Esophagus muscularis mucosa (tissue), 4 donors: ENCODE results near the gene CTU1. TPM values are rescaled to one million over a fixed set of nuclear protein-coding genes. Genes with fewer than 3 reads are reported as not detected.

ENCODE experiments used
- DNase-seq: peaks from one replicate; pipeline ENCODE4 v3.0.0-alpha.2; 2017; ENCODE audit errors: extremely low spot score
- H3K27ac ChIP-seq, 4 donors: fragments of 200-600 bp; sonication (generic); replicated peaks in 1 of 4; 1 replicate in 3 of 4; 2 replicates in 1 of 4; pipeline ENCODE4 v1.5.1; 2016 to 2019; ENCODE audit warnings: mild to moderate bottlenecking in 1 of 4
- H3K27me3 ChIP-seq, 4 donors: fragments of 200-600 bp; sonication (generic); one replicate each; pipeline versions ENCODE4 v1.5.1 to v1.6.0; 2016 to 2019
- H3K36me3 ChIP-seq, 4 donors: fragments of 200-600 bp; sonication (generic); one replicate each; pipeline ENCODE4 v1.5.1; 2016 to 2019
- H3K4me1 ChIP-seq, 4 donors: fragments of 200-600 bp; sonication (generic); one replicate each; pipeline ENCODE4 v1.5.1; 2016 to 2019
- H3K4me3 ChIP-seq, 4 donors: fragments of 200-600 bp; sonication (generic); 1 replicate in 2 of 4; 2 replicates in 2 of 4; pipeline ENCODE4 v1.5.1; 2016 to 2019; ENCODE audit warnings: mild to moderate bottlenecking in 4 of 4, moderate library complexity in 1 of 4
- H3K9me3 ChIP-seq, 4 donors: fragments of 200-600 bp; sonication (generic); 1 replicate in 3 of 4; 2 replicates in 1 of 4; pipeline ENCODE4 v1.5.1; 2016 to 2019
- EP300 ChIP-seq: sonication (generic); formaldehyde crosslinking; IDR thresholded peaks from one replicate; pipeline ENCODE4 v1.6.1; 2017; ENCODE audit warnings: antibody characterized with exemption
- POLR2A ChIP-seq: fragments of 450-650 bp; IDR thresholded peaks from one replicate; pipeline ENCODE4 v1.6.1; 2017; ENCODE audit warnings: antibody characterized with exemption, moderate library complexity, mild to moderate bottlenecking, low read depth
- POLR2AphosphoS5 ChIP-seq, 2 donors: sonication (generic); formaldehyde crosslinking; IDR thresholded peaks; one replicate each; pipeline ENCODE4 v1.6.1; 2017; ENCODE audit warnings: antibody characterized with exemption in 2 of 2
- WGBS: methylation state at CpG from one replicate; pipeline ENCODE4 v1.1.5; 2018; 5-methylcytosine and 5-hydroxymethylcytosine counted together
- intact Hi-C: fragments of 100-400 bp; cut with DNase I; formaldehyde crosslinking; loops from one replicate; pipeline ENCODE4 v1.15.1; 2023
- total RNA-seq, 4 donors: library from RNA; depleted of rRNA; stranded (reverse); fragments of >200 nt; gene quantifications; one replicate each; pipeline versions ENCODE4 v1.1.0 to v1.2.1, GENCODE V29; 2016
- TF ChIP-seq, protein P1 (sequence below), 3 experiments: fragments of 200-600 bp in 2 of 3; fragments of 450-650 bp in 1 of 3; sonication (generic) in 2 of 3; IDR thresholded peaks; one replicate each; pipeline ENCODE4 v1.5.1; 2017 to 2019; ENCODE audit warnings: antibody characterized with exemption in 3 of 3, mild to moderate bottlenecking in 2 of 3, moderate library complexity in 1 of 3

The CTU1 gene
- total RNA-seq, 4 donors from 2014 or later = 7.1 to 18.9 (median 13.7) TPM

DNA sequence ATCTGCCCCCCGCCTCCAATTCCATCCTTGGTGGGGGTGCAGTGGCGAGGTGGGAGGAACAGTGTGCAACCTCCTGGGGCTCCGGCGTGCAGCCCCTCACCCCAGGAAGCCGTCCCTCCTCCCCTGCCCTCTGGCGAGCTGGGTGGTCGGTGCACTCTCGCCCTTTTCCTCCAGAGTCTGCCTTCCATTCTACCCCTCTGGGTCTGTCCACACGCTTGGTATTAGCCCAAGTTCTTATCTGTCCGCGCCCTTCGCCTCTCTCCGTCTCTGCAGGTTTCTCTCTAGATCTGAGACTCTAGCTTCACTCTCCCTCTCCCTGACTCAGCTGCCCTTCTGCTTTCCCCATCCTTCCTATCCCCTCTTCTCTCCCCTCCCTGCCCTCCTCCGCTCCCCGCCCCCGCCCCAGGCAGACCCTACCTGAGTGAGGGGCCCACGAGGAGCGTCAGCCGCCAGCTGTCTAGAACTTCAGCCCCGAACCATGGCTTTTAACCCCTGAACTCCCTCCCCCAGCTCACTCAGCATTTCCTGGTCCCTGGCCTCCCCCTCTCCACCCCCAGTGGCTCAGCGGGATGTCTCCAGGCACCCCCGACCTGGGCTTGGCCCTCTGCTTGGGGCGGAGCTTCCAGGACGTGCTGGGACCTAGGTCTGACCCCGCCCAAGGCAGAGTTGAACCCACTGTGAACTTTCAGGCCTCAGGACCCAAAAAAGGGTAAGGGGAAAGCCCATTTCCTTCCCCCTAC, 42.8 kb downstream of the CTU1 start:
- TF ChIP-seq POLR2A = no peak
- intact Hi-C loops = no loop called here
- peak overlapping the region; percentile 3 to 29 (median 17) for H3K4me3 ChIP-seq

DNA sequence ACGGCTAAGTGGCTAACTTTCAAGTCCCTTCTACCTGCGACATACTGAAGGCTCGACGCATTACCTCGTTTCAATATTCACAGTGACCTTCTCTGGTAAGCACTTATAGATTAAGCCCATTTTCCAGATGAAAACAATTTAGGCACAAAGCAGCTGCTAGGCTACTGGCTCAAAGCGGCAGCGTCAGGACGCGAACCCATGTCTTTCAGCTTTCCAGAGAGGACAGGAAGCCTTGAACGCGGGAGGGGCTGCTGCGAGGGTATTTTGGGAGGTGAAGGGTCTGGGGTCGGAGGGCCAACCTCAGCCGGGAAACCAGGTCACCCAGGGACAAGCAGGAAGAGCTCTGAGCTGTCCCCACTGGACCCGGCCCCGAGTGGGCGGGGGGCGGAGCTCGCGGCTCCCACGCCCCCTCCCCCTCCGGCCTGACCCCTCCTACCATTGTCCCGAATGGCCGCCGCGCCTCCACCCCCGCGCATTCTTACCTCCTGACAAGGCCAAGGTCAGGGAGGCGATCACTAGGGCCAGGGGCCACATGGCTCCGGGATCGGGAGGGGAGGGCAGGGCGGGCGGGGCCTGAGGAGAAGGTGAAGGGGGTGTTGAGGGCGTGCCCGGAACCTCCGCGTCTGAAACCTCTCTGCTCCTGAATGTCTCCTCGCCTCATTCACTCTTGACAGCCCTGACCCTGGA, 43.5 kb downstream of the CTU1 start, which contains the start of gene KLK13:
Gene KLK13, minus strand, starts transcription at position 559 of the 687 bp plus-strand sequence. Its CDS starts 25 bp downstream, at position 534.
- H3K4me3 ChIP-seq = peak within 1 kb of the TSS; percentile 3 to 29 (median 17)
- H3K27ac ChIP-seq = no peak within 1 kb of the TSS
- 20% methylated on average over 22 of the region's 38 CpGs for WGBS
- H3K9me3 ChIP-seq = no peaks in the 10 kb centered on the region
- intact Hi-C loops = no loop called here
- peaks cover 0 to 68% (median 11%) of the 10 kb centered on the region in 4 donors for H3K27me3 ChIP-seq
- TF ChIP-seq POLR2A (no peak), POLR2AphosphoS5 (IDR thresholded peaks at IDR 0.05) (no peak), EP300 (no peak)
- TF ChIP-seq, protein P1, sequence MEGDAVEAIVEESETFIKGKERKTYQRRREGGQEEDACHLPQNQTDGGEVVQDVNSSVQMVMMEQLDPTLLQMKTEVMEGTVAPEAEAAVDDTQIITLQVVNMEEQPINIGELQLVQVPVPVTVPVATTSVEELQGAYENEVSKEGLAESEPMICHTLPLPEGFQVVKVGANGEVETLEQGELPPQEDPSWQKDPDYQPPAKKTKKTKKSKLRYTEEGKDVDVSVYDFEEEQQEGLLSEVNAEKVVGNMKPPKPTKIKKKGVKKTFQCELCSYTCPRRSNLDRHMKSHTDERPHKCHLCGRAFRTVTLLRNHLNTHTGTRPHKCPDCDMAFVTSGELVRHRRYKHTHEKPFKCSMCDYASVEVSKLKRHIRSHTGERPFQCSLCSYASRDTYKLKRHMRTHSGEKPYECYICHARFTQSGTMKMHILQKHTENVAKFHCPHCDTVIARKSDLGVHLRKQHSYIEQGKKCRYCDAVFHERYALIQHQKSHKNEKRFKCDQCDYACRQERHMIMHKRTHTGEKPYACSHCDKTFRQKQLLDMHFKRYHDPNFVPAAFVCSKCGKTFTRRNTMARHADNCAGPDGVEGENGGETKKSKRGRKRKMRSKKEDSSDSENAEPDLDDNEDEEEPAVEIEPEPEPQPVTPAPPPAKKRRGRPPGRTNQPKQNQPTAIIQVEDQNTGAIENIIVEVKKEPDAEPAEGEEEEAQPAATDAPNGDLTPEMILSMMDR (IDR thresholded peaks at IDR 0.05) = no peak
- no peaks in the 10 kb centered on the region for H3K36me3 ChIP-seq
- H3K4me1 ChIP-seq = peaks cover 4 to 11% (median 8%) of the 10 kb centered on the region in 4 donors
- DNase-seq = no peak

More for the DNA sequence above, 42.8 kb downstream of the CTU1 start:
- WGBS = 10% methylated on average over 23 of the region's 25 CpGs
- H3K27me3 ChIP-seq = peaks cover 0 to 61% (median 11%) of the 10 kb centered on the region in 4 donors
- H3K4me1 ChIP-seq = peaks cover 4 to 11% (median 8%) of the 10 kb centered on the region in 4 donors
- no peak overlapping the region for H3K27ac ChIP-seq
- no peak for DNase-seq
- no peaks in the 10 kb centered on the region for H3K36me3 ChIP-seq
- H3K9me3 ChIP-seq = no peaks in the 10 kb centered on the region

DNA sequence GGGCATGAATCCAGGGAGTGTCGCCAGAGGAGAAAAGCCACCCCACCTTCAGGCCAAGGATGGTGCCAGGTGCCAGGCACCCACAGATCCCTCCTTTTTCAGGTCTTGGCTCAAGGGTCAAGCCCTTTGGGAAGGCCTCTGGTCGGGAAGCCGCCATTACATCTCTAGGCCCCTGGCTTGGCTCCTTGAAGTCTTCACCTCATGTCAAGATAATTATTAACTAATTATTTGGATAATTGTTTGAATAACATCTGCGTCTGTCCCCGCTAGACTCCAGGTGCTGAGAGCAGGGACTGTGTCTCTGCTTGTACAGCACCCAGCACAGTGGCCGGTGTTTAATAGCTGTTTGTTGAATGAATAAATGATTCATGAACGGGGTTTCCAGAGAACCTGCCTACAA, 44.5 kb downstream of the CTU1 start:
- Histone ChIP-seq H3K27ac (no peak overlapping the region), H3K4me3 (no peak overlapping the region), H3K27me3 (peaks cover 0 to 69% (median 11%) of the 10 kb centered on the region in 4 donors), H3K36me3 (no peaks in the 10 kb centered on the region), H3K4me1 (peaks cover 4 to 11% (median 8%) of the 10 kb centered on the region in 4 donors), H3K9me3 (no peaks in the 10 kb centered on the region)
- 91% methylated on average over 6 of the region's 7 CpGs for WGBS
- intact Hi-C loops = no loop called here
- TF ChIP-seq POLR2AphosphoS5 (IDR thresholded peaks at IDR 0.05) (no peak), POLR2A (no peak), EP300 (no peak)
- TF ChIP-seq, protein P1 (IDR thresholded peaks at IDR 0.05) = no peak
- DNase-seq = no peak

DNA sequence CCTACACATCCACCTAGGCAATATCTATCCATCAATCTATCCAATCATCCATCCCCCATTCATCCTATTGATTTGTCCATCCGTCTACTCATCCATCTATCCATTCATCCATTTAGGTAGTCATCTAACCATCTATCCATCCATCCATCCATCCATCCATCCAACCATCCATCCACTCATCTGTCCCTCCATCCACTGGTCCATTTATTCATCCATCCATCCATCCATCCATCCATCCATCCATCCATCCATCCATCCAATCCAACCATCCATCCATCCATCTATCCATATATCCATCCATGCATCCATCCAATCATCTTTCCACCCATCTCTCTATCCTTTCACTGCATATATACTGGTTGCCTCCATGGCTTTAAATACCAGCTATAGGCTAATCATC, 47.2 kb downstream of the CTU1 start:
- H3K9me3 ChIP-seq = no peaks in the 10 kb centered on the region
- TF ChIP-seq, protein P1 (IDR thresholded peaks at IDR 0.05) = no peak
- TF ChIP-seq EP300 (no peak), POLR2AphosphoS5 (IDR thresholded peaks at IDR 0.05) (no peak), POLR2A (no peak)
- no peaks in the 10 kb centered on the region for H3K36me3 ChIP-seq
- no peak for DNase-seq
- H3K4me1 ChIP-seq = peaks cover 4 to 11% (median 8%) of the 10 kb centered on the region in 4 donors
- intact Hi-C loops = no loop called here
- H3K27ac ChIP-seq = no peak overlapping the region
- H3K27me3 ChIP-seq = peaks cover 0 to 53% (median 11%) of the 10 kb centered on the region in 4 donors
- no peak overlapping the region for H3K4me3 ChIP-seq
- 0% methylated on average over 1 of the region's 1 CpG for WGBS

DNA sequence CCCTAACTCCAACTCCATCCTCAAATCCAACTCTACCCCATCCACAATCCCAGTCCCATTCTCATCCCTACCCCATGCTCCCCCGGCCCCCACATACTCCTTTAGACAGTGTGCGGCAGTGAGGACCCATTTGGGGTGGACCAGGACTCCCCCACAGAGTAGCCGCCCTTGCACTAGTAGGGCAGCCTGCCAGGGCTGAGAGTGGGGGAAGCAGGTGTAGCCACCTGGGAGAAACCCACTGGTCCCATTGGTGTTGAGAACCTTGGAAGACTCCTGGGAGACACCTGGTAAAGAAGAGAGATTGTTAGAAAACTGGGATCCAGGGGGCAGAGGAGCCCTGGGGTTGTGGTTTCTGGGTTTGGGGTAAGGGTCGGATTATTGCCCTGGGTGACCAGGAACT, 47.9 kb downstream of the CTU1 start:
- peaks cover 0 to 47% (median 7%) of the 10 kb centered on the region in 4 donors for H3K27me3 ChIP-seq
- H3K27ac ChIP-seq = no peak overlapping the region
- no peak for DNase-seq
- H3K4me3 ChIP-seq = no peak overlapping the region
- H3K4me1 ChIP-seq = peaks cover 4 to 9% (median 8%) of the 10 kb centered on the region in 4 donors
- H3K9me3 ChIP-seq = no peaks in the 10 kb centered on the region
- intact Hi-C loops = no loop called here
- H3K36me3 ChIP-seq = no peaks in the 10 kb centered on the region
- TF ChIP-seq POLR2A = no peak
- TF ChIP-seq, protein P1 (IDR thresholded peaks at IDR 0.05) = no peak
- TF ChIP-seq EP300 = no peak
- 60% methylated on average over 4 of the region's 4 CpGs for WGBS
